ENCODE results near the gene ITK.

ITK gene

DNA sequence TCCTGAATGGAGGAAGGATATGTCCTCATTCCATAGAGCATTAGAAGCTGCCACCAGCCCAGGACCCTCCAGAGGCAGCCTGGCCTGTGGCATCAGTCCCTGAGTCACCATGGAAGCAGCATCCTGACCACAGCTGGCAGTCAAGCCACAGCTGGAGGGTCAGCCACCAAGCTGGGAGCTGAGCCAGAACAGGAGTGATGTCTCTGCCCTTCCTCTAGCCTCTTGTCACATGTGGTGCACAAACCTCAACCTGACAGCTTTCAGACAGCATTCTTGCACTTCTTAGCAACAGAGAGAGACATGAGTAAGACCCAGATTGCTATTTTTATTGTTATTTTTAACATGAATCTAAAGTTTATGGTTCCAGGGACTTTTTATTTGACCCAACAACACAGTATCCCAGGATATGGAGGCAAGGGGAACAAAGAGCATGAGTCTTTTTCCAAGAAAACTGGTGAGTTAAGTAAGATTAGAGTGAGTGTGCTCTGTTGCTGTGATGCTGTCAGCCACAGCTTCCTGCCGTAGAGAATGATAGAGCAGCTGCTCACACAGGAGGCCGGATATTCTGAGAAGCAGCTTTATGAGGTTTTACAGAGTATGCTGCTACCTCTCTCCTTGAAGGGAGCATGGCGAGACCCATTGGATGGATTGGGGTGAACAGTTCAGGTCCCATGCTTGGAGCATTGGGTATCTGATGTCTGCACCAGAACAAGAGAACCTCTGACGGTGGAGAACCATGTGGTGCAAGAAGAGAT lies 72.2 kb downstream of the ITK start:
- DNase-seq: no peak

DNA sequence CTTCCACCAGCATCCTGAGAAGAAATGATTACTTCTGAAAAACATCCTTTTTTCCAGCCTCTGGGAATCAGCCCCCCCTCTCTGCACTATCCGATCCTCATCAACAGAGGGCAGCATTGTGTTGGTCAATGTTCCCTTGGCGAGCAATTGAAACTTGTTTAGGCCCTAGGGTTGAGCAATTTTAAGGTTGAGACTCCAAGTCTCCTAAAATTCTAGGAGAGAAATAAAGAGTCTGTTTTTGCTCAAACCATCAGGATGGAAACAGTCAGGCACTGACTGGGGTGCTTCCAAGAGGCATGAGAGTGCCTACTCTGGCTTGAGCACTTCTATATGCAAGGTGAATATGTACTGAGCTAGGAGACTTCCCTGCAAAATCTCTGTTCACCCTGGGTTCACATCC lies 72.9 kb downstream of the ITK start:
- DNase-seq: no peak

DNA sequence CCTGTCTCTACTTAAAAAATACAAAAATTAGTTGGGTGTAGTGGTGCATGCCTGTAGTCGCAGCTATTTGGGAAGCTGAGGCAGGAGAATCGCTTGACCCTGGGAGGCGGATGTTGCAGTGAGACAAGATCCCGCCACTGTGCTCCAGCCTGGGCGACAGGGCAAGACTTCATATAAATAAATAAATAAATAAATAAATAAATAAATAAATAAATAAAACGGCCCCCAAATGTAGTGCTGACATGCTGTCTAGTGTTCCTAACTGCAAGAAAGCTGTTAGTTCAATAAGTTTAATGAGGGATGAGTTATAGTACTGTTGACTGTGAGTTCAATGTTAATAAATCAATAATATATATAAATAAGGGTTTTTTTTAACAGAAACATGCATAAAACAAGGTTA lies 77.8 kb downstream of the ITK start:
- DNase-seq: no peak

DNA sequence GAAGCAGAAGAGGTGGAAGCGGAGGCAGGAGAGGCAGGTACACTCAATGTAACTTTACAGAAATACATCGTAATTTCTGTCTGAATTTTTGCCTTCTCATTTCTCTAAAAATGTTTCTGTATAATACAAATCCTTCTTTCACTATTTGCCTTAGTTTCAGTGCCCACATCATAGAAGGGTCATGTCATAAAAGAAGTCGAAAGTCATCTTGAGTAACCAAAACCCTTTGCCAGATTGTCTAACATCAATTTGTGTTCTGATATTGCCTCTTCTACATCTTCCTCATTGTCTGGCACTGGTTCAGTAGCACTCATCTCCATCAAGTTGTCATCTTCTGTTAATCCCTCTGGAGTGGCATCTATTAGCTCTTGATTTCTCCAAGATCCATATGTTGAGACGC lies 79.1 kb downstream of the ITK start:
- DNase-seq: no peak

DNA sequence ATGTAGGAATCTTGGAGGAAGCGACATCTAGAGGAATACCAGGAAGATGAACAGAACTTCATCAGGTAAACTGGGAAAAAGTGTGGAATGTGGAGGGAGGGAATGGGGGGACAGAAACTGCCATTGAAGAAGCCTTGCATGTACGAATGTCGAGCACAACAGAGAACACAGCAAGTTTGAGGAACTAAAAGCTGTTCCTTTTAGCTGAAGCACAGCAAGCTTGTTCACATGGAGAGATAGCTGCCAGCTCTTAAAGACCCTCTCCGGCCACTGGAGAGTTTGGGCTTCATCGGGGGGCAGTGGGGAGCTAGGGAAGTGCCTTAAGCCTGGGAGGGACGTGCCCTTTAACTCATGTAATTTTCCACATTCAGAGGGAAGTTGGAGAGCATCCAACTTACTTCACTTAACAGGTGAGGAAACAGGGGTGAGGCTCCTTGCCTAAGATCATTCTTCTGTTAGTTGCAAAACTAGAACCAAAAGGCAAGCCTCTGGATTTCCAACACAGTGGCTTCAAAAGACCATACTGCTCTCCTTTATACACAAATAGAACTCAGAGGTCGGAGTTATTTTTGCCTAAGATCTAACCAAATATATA lies 83.0 kb downstream of the ITK start:
- DNase-seq: no peak

DNA sequence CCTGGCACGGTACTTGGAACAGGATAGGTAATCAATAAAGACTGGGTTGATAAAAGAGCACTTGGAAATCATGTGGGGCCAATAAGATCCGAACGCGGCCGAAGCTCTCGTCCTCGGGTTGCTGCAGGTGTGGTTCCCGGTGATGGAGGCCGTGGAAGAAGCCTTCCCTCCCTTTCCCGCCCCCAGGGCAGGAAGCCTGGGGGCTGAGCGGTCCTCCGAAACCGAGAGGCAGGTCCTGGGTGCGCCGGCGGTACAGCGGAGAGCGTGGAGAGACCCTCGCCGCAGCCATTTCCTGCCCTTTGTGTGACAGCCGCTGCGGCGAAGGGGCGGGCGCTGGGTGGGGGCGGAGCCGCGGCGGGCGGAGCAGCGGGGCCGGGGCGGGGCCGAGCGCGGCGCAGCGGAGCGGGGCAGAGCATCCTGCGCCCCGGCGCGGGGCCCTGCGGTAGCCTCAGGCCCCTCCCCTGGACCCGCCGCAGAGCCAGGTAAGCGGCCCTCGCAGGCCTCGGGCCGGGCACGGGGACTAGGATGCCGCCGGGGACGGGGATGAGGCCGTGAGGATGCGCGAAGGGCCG lies 85.2 kb downstream of the ITK start, which contains the start of gene CYFIP2:
CYFIP2 (plus strand) TSS at position 410 of the 572 bp plus-strand sequence. CDS start 19,239 bp downstream, outside the sequence.
- no peak for DNase-seq

DNA sequence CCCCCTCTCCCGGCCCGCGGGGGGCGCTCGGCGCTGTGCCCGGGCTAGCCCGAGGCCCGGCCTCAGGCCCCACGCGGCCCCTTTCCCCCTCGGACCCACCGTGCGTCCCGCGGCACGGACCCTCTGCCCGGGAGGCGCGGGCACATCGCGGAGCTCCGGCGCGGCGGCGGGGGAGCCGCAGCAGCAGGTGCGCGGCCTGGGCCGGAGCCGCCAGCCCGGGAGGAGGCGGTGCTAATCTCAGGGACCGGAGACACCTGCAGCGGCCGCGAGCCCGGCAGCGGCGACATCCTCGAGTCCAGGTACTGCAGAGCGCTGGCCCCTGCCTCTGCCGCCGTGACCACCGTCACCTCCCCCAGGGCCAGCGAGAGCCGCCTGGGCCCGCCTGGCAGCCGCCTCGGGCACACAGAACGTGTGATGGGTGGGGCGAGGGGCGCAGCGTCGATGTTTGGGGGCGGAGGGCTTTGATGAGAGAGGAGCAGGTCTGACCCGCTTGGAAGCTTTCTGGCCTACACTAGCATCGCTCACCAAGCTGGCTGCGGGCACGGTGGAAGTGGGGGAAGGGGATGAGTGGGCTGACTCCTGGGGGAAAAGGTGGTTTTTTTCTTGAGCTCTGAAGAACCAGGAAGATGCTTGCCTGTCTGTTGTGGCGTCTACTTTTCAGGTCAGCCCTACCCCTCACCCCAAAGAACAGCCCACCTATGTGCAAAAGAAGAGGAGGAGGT lies 85.8 kb downstream of the ITK start:
- no peak for DNase-seq

DNA sequence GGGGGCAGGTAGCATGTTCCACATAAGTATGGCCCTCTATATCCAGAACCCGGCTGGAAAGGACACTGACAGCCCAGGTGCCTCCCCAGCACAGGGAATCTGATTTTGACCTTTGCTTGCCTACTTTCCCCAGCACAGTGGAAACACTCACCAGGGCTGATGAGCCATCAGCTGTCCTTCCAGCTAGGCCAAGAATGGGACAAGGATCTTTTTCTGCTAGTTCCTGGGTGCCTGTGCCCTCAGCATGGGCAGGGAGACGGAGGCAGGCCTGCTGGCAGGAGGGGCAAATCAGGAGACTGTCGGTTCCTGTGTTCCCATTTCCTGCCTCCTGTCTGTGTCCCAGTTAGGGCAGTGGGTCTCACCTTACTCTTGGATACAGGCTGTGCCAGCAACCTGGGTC lies 86.4 kb downstream of the ITK start:
- DNase-seq: no peak

DNA sequence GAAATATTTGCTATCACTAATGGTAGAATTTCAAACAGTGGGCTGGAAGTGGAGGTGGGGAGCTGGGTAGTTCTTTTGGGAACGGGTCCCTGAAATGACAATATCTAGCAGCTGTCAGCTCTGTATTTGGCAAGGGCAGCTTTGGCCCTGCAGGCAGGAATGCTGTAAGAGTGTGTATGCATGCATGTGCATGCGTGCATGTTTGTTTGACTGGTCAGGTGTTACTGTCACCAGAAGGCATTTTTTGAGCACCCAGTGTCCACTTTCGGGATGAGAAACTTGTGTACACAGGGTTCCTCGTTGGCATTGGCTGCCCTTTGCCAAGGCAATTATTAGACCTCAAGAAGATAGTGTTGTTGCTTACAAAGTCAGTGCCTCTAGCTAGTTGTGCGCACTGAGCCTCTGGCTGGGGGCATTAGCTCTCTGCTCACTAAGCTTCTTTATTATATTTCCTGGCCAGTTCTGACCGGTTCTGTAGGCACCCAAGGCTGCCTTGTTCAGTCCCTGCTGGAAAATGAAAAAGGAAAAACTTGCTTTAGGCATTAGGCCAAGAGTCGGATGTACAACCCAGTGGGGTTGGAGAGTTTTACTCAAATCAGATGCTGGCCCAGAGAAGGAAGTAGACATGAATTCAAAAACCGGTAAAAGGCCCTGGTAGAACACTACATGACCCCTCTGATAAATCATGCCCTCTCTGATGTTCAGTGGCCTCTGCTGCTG lies 87.3 kb downstream of the ITK start:
- DNase-seq: no peak

DNA sequence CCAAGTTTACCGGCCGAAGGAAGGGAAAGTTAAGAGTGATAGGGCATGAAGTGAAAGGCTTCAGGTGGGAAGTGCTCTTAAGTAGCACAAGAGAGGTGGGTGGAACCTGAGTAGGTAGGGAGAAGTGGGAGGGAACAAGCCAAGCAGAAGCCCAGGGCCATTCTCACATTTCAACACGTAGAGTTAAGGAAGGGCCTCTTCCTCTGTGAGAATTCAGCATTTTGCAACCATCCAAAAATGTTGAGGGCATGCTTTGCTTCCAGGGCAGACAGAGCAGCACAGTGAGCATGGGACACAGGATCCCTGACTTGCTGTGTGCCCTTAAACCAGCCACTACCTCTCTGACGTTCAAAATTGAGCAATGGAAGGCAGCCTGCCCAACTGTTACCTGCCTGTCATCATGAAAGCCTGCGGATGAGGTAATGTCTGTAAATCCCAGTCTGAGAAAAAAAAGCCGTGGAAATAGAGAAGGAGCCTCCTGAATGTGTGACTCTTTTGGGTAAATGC lies 88.6 kb downstream of the ITK start:
- no peak for DNase-seq

DNA sequence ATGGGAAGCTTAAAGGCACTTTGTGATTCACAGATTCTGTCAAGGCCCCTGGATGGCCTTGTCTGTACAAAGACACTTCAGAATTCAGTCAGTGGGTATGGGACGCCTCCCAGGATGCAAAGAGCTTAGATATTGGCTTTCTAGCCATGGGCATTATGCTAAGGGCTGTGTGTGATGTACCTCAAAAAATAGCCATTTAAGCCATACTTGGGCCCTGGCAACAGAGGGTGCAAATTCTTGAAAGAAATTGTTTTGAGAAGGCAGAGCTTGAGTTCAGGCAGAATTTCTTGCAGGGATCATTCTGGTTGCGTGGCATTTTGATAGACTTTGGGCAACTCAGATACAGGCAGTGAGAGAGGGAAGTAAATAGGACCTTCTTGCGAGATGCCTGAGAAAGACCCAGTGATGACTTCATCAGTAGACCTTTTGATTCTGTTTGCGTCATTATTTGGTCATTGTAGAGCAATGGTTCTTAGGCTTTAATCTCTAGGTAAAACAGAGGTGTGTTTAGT lies 89.2 kb downstream of the ITK start:
- no peak for DNase-seq

DNA sequence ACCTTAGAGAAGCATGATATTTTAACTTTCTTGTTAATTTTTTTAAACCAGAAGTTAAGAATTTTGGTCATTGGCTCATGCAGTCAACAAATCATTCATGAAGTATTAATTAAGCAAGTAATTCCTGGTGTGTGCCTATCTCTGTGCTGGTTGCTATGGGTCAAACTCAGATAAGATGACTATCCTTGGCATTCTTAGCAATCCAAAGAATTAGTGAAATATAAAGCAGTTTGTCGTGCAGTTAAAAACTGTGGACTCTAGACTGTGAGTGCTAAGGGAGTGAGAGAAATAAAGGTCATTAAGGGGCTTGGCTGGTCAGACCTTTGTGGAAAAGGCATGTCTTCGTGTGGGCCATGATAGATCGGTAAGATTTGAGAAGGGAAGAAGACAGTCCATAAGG lies 90.1 kb downstream of the ITK start:
- no peak for DNase-seq

DNA sequence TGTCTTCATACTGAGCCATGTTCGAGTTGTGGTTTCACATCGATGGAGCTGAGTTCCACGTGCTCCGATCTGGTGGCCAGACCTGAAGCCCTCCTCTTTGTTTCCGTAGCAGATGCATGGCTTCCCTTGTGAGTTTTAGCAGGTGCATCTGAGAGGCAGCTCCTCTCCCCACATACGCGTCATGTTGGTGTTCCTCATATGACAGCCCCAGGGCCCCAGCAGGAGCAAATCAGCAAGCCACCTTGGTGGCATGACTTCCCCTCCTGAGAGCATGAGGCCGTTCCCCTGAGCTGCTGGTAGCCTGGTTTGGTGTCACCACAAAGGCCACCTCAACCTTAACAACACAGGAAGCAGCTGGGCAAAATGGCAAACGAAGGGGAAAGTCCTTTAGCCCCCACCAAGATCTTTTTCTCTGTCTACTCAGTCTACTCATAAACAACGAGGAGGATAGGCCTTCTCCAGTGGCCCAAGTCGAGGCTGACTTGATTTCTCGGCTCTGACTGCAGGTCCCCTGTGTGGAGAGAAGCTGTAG lies 91.2 kb downstream of the ITK start:
- no peak for DNase-seq

DNA sequence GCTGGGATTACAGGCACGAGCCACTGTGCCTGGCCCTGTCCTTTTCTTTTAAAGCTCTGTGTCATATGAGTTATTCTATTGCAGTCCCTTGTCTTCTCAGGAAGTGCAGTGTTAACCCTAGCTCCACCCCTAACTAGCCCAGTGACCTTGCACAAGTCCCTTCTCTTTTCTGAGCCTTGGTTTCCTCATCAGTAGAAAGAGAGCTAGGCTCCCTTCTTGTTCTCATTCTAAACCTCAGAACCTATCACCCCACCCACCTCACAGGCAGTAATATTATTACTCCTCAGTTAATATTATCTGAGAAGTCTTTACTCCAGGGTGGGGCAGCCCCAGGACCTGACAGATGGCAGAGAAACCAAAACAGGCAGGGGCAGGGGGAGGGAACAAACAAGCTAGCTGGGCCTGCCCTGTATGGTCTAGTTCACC lies 92.5 kb downstream of the ITK start:
- DNase-seq: no peak

DNA sequence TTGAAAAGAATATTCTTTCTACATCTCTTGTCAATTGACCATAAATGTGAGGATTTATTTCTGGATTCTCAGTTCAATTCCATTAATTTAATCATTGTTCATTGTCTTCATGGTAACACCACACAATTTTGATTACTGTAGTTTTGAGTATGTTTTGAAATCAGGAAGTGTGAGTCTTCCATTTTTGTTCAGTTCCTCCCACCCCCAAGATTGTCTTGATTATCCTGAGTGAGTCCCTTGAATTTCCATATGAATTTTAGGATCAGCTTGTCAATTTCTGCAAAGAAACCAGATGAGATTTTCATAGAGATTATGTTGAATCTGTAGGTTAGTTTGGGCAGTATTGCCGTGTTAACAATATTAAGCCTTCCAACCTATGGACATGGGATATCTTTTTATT lies 94.8 kb downstream of the ITK start:
- no peak for DNase-seq

DNA sequence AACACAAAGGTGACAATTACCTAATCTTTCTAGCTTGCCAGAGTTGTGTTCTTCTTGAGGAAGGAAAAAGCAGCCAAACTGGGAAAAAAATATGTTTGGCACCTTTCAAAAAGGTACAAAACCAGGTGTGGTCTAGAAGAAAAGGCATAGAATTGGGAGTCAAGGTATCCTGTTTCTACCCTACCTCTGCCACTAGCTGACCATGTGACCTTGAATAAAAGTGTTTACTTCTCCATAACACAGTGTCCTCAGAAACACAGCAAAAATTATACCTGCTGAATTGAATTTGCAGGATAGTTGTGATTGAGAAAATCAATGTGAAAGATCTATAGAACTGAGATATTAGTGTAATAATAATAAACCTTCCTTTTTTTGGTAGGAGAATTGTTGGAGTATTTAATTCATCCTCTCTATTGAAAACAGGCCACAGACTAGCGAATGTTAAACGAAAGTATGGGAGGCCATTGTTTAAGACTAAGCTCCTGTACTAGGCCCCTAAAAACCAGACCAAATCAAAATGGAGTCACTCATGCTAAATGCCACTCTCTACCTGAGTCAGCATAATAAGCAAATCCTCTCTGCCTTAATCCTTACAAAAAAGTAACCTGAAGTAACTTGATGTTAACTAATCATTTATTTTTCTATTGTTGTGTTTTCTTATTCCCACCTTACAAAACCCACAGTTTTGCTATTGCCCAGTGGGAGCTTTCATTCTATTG lies 97.8 kb downstream of the ITK start:
- no peak for DNase-seq

DNA sequence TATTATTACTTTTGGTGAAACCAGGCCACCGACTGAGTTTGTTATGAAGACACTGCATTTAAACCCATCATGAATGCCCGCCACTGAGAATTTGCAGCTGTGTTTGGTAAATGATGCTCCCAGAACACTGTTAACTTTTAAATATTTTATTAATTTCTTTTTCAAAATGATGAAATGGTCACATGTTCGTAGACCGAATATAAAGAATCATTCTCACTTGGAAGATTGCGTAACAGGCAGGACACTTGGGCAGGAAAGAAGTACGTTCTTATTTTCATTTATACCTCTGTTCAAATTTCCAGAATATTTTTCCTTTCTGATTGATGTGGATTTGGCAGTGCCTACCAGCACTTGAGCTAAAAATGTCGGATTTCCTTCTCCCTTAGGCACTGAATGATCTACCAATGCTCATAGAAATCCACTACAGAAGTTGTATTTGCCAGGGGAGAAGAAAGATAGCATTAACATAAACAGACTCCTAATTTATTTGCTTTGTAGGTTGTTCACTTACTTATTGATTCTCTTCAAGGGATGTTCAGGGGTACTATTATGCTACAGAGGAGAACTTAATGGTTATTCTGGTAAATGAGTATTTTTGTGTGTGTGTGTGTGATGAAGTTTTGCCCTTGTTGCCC lies 99.1 kb downstream of the ITK start:
- no peak for DNase-seq

DNA sequence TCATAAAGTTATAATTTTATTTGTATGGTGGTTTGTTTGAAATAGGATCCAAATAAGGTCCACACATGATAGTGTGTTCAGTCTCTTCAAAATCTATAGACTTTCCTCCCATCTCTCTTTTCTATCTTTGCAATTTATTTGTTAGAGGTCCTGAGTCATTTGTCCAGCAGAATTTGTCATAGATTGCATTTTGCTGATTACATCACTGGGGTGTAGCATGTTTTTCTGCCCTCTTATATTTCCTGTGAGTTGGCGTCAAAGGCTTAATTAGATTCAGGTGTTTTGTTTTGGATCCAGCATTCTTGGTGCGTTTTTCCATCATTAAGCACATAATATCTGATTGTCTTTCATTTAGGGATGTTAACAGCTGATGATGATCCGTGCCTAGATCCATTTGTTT lies 100.3 kb downstream of the ITK start:
- no peak for DNase-seq

DNA sequence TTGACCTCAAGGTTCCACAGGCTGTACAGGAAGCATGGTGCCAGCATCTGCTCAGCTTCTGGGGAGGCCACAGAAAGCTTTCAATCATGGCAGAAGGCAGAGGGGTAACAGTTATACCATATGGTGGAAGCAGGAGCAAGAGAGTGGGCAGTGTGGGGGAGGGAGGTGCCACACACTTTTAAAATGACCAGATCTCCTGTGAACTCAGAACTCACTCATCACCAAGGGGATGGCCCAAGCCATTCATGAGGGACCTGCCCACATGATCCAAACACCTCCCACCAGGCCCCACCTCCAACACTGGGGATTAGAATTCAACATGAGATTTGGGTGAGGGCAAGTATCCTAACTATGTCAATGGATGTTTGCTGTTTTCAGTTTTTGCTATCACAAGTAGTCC lies 101.5 kb downstream of the ITK start:
- no peak for DNase-seq

DNA sequence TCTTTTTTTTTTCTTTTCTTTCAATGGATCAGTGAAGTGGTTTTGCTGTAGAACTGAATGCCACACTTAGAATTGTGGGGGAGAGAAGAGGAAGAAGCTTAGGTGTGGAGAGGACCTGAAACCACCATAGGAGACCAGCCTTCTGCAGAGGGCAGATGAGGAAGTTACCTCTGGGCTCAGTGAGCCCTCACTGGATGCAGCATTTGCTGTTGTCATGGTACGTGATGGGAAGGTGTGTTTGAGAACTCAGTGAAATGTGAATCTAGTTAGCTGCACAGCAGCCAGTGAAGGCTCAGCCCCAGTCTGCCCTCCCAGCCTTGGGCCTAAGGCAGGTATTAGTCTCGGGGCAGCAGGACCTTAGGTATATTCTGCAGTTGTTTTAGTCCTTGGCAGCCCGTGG lies 102.8 kb downstream of the ITK start:
- no peak for DNase-seq

Data from amniotic stem cell (primary cell).